B cell (primary cell): ENCODE results near the gene COL4A1. TPM values are rescaled to one million over a fixed set of nuclear protein-coding genes. Genes with fewer than 3 reads are reported as not detected.

Source experiments
- ATAC-seq: fragments of 200-7000 bp; cut with Tn5 transposase; one replicate; pipeline ENCODE4 v1.10.0; 2021; ENCODE audit warnings: low read depth, mild to moderate bottlenecking, moderate number of reproducible peaks, moderate library complexity
- CTCF ChIA-PET: fragments of 350-600 bp; sonication (Branson Sonifier 250); formaldehyde crosslinking; loops from one replicate; lab custom pipeline; 2021; ENCODE audit warnings: antibody characterized with exemption, inconsistent platforms; lab: Charles Lee
- POLR2A ChIA-PET: fragments of 350-600 bp; sonication (Branson Sonifier 250); formaldehyde crosslinking; loops from one replicate; lab custom pipeline; 2021; ENCODE audit warnings: antibody characterized with exemption; lab: Charles Lee
- DNase-seq: peaks from one replicate; pipeline ENCODE4 v3.0.0; 2013
- H2AFZ ChIP-seq: 2 replicates; pipeline ENCODE4 v1.6.1; 2012; ENCODE audit warnings: mild to moderate bottlenecking, low read depth, low read length; ENCODE audit not compliant: insufficient read depth, poor library complexity, severe bottlenecking
- H3K27ac ChIP-seq, 2 donors: 1 replicate in 1 of 2; 2 replicates in 1 of 2; pipeline ENCODE4 v1.5.1; 2012 to 2013; ENCODE audit warnings: low read length in 2 of 2, mild to moderate bottlenecking in 2 of 2, moderate library complexity in 1 of 2
- H3K27me3 ChIP-seq, 4 experiments: fragments of 200-600 bp in 1 of 4; sonication (generic) in 1 of 4; replicated peaks in 1 of 4; 1 replicate in 2 of 4; 2 replicates in 2 of 4; pipeline versions ENCODE4 v1.6.1 to v1.7.0; 2013 to 2016; ENCODE audit warnings: low read length in 3 of 4, mild to moderate bottlenecking in 2 of 4, mixed read lengths in 1 of 4, moderate library complexity in 1 of 4; ENCODE audit not compliant: insufficient read depth in 4 of 4, control insufficient read depth in 3 of 4; ENCODE audit errors: control extremely low read depth in 1 of 4
- H3K36me3 ChIP-seq, 2 experiments: replicated peaks in 1 of 2; 1 replicate in 1 of 2; 2 replicates in 1 of 2; pipeline versions ENCODE4 v1.6.1 to v1.7.1; 2013; ENCODE audit warnings: low read length in 1 of 2; ENCODE audit not compliant: insufficient read depth in 2 of 2, control insufficient read depth in 1 of 2; ENCODE audit errors: control extremely low read depth in 1 of 2, extremely low read depth in 1 of 2
- H3K4me1 ChIP-seq, 2 donors: fragments of 200-600 bp in 1 of 2; sonication (generic) in 1 of 2; 1 replicate in 1 of 2; 2 replicates in 1 of 2; pipeline versions ENCODE4 v1.5.1 to v1.6.1; 2013 to 2017; ENCODE audit warnings: low read length in 2 of 2; ENCODE audit not compliant: control insufficient read depth in 2 of 2, insufficient read depth in 2 of 2
- H3K4me2 ChIP-seq: replicated peaks from 2 replicates; pipeline ENCODE3; 2012; ENCODE audit warnings: mild to moderate bottlenecking, low read depth, low read length; ENCODE audit not compliant: poor library complexity, severe bottlenecking
- H3K4me3 ChIP-seq, 5 experiments: fragments of 200-600 bp in 1 of 5; sonication (generic) in 1 of 5; 1 replicate in 3 of 5; 2 replicates in 2 of 5; pipeline versions ENCODE4 v1.5.1 to v1.7.0; 2011 to 2016; ENCODE audit warnings: low read length in 4 of 5, mild to moderate bottlenecking in 4 of 5, low read depth in 2 of 5, control low read depth in 1 of 5, moderate library complexity in 1 of 5; ENCODE audit not compliant: insufficient read depth in 1 of 5; ENCODE audit errors: control extremely low read depth in 1 of 5, extremely low read depth in 1 of 5
- H3K79me2 ChIP-seq: fragments of 200-600 bp; sonication (generic); one replicate; pipeline ENCODE4 v1.6.0; 2016; ENCODE audit warnings: low read length; ENCODE audit not compliant: control insufficient read depth, insufficient read depth
- H3K9ac ChIP-seq: fragments of 200-600 bp; sonication (generic); 2 replicates; pipeline ENCODE4 v1.6.1; 2017; ENCODE audit warnings: mild to moderate bottlenecking, low read length, moderate library complexity
- H3K9me3 ChIP-seq, 3 donors: one replicate each; pipeline versions ENCODE4 v1.6.1 to v1.7.1; 2013; ENCODE audit warnings: low read length in 2 of 3; ENCODE audit not compliant: control insufficient read depth in 2 of 3, insufficient read depth in 1 of 3; ENCODE audit errors: control extremely low read depth in 1 of 3
- H4K20me1 ChIP-seq: 2 replicates; pipeline ENCODE4 v1.6.0; 2012; ENCODE audit warnings: mild to moderate bottlenecking, low read length; ENCODE audit not compliant: insufficient read depth, control insufficient read depth, poor library complexity, severe bottlenecking
- H3K27ac Mint-ChIP-seq: one replicate; pipeline ENCODE4 v1.8.0; 2021; ENCODE audit warnings: mixed read lengths
- H3K27me3 Mint-ChIP-seq: one replicate; pipeline ENCODE4 v1.8.0; 2021; ENCODE audit warnings: mixed read lengths
- H3K4me1 Mint-ChIP-seq: one replicate; pipeline ENCODE4 v1.8.0; 2021; ENCODE audit warnings: mixed read lengths
- H3K4me3 Mint-ChIP-seq: one replicate; pipeline ENCODE4 v1.8.0; 2021; ENCODE audit warnings: mixed read lengths
- H3K9me3 Mint-ChIP-seq: one replicate; pipeline ENCODE4 v1.8.0; 2022; ENCODE audit warnings: mixed read lengths; ENCODE audit not compliant: insufficient read depth
- CTCF ChIP-seq: fragments of 200-600 bp; IDR thresholded peaks from one replicate; pipeline ENCODE4 v1.8.0; 2022; ENCODE audit warnings: antibody characterized with exemption, mild to moderate bottlenecking
- EZH2 ChIP-seq: IDR thresholded peaks from 2 replicates; pipeline ENCODE4 v1.6.1; 2012; ENCODE audit warnings: borderline replicate concordance, low read depth, mild to moderate bottlenecking, moderate library complexity, low read length; ENCODE audit not compliant: insufficient read depth, poor library complexity, severe bottlenecking
- WGBS: methylation state at CpG from one replicate; pipeline ENCODE4 v1.1.5; 2013; ENCODE audit warnings: missing lambda C conversion rate; ENCODE audit not compliant: insufficient coverage; 5-methylcytosine and 5-hydroxymethylcytosine counted together
- intact Hi-C: fragments of 100-400 bp; cut with micrococcal nuclease; formaldehyde crosslinking; loops from one replicate; pipeline ENCODE4 v1.10.0; 2022
- polyA plus RNA-seq: library from polyadenylated mRNA; depleted of rRNA; stranded (reverse); fragments of >200 nt; gene quantifications from 2 replicates; pipeline ENCODE4 v1.2.3, GENCODE V29; 2012
- total RNA-seq, 2 donors: library from RNA; stranded (reverse); fragments of 120-200 nt in 1 of 2; gene quantifications; 1 replicate in 1 of 2; 2 replicates in 1 of 2; pipeline versions ENCODE4 v1.2.3 to v1.2.4, GENCODE V29; 2013 to 2022

The COL4A1 gene
- total and polyA plus RNA-seq, 2 donors (not counting 1 experiment from before 2014, with no cell fraction given), result not detected

GRCh38 chr13:110285991-110286832 lies 20.7 kb downstream of the COL4A1 start:
- Histone ChIP-seq H3K4me2 (no peak overlapping the region), H3K4me3 (no peak overlapping the region), H3K9me3 (no peaks in the 10 kb centered on the region), H3K9ac (no peak overlapping the region), H4K20me1 (no peaks in the 10 kb centered on the region), H3K27ac (no peak overlapping the region), H3K27me3 (no peaks in the 10 kb centered on the region), H3K4me1 (no peaks in the 10 kb centered on the region), H3K36me3 (no peaks in the 10 kb centered on the region), H3K79me2 (no peaks in the 10 kb centered on the region), H2AFZ (no peak overlapping the region)
- WGBS, result 86% methylated on average over 14 of the region's 14 CpGs
- intact Hi-C loops, result no loop called here
- peaks cover 2% of the 10 kb centered on the region for H3K9me3 Mint-ChIP-seq
- peaks cover 6% of the 10 kb centered on the region for H3K27me3 Mint-ChIP-seq
- no peak for TF ChIP-seq EZH2
- no peak for TF ChIP-seq CTCF
- H3K4me1 Mint-ChIP-seq, result no peaks in the 10 kb centered on the region
- DNase-seq (no peak), ATAC-seq (no peak)
- CTCF ChIA-PET, result no interaction called here
- POLR2A ChIA-PET, result no interaction called here
- H3K27ac Mint-ChIP-seq, result no peak overlapping the region
- H3K4me3 Mint-ChIP-seq, result no peak overlapping the region

DNA sequence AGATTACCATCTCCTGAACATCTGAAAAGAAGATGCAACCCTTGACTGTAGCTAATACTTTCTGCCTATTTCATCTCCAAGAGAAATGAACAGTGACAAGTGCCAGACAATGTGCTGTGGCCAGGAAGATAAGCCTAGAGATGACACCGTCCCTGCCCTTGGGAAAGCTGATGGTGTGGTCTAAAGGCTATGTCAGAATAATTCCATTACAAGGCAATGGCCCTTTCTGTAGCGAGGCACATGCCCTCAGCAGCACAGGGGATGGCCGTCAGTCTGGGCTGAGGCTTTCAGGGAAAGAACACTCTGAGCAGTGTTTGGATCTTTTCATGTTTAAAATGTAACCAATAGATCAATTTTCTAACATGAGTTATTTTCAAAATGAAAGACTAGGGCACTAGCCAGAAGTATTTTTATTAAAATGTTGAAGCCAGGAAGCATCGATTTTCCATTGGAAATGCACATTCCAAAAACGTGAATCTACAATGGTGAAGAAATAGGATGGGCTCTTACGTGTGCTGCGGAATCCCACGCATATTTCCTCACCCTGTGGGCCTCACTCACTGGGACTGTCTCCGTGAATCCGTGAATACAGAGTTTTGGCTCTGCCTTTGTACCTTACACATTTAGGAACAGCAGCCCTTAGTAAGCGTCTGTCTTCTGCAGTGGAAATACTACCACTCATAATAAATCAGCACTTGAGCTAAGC lies 22.0 kb downstream of the COL4A1 start:
- no peak for DNase-seq
- H3K4me3 ChIP-seq, result no peak overlapping the region
- Mint-ChIP-seq H3K9me3 (no peaks in the 10 kb centered on the region), H3K4me1 (no peaks in the 10 kb centered on the region), H3K27me3 (peaks cover 3% of the 10 kb centered on the region), H3K4me3 (no peak overlapping the region), H3K27ac (no peak overlapping the region)
- CTCF ChIA-PET, result no interaction called here
- no peak overlapping the region for H2AFZ ChIP-seq
- no peak overlapping the region for H3K4me2 ChIP-seq
- H3K36me3 ChIP-seq, result no peaks in the 10 kb centered on the region
- 73% methylated on average over 5 of the region's 11 CpGs for WGBS
- intact Hi-C loops, result no loop called here
- no peaks in the 10 kb centered on the region for H3K9me3 ChIP-seq
- H3K27ac ChIP-seq, result no peak overlapping the region
- no peaks in the 10 kb centered on the region for H4K20me1 ChIP-seq
- H3K79me2 ChIP-seq, result no peaks in the 10 kb centered on the region
- no peaks in the 10 kb centered on the region for H3K4me1 ChIP-seq
- POLR2A ChIA-PET, result no interaction called here
- no peaks in the 10 kb centered on the region for H3K27me3 ChIP-seq
- no peak for ATAC-seq
- TF ChIP-seq EZH2 (no peak), CTCF (no peak)
- no peak overlapping the region for H3K9ac ChIP-seq
